Smooth muscle cell (in vitro differentiated cells): ENCODE results near the gene APRT. TPM values are rescaled to one million over a fixed set of nuclear protein-coding genes. Genes with fewer than 3 reads are reported as not detected.

Source experiments
- DNase-seq: peaks from one replicate; lab custom pipeline; 2025; ENCODE audit not compliant: unreplicated experiment; lab: John Stamatoyannopoulos, UW
- H2AFZ ChIP-seq: fragments of 200-600 bp; sonication (generic); 2 replicates; pipeline ENCODE4 v1.6.0; 2016; ENCODE audit warnings: antibody characterized with exemption, low read depth, mild to moderate bottlenecking
- H3F3A ChIP-seq: fragments of 200-600 bp; sonication (generic); 2 replicates; pipeline ENCODE4 v1.6.0; 2017; ENCODE audit warnings: antibody characterized with exemption, low read depth
- H3K27ac ChIP-seq: fragments of 200-600 bp; sonication (generic); 2 replicates; pipeline ENCODE4 v1.5.1; 2016; ENCODE audit warnings: low read depth, mild to moderate bottlenecking
- H3K27me3 ChIP-seq: fragments of 200-600 bp; sonication (generic); 2 replicates; pipeline ENCODE4 v1.6.1; 2016; ENCODE audit warnings: low read depth, mild to moderate bottlenecking
- H3K36me3 ChIP-seq: fragments of 200-600 bp; sonication (generic); 2 replicates; pipeline ENCODE4 v1.5.1; 2016; ENCODE audit warnings: low read depth
- H3K4me1 ChIP-seq: fragments of 200-600 bp; sonication (generic); 2 replicates; pipeline ENCODE4 v1.5.1; 2016; ENCODE audit warnings: low read depth
- H3K4me2 ChIP-seq: fragments of 200-600 bp; sonication (generic); 2 replicates; pipeline ENCODE4 v1.6.0; 2016; ENCODE audit warnings: mild to moderate bottlenecking
- H3K4me3 ChIP-seq: fragments of 200-600 bp; sonication (generic); 2 replicates; pipeline ENCODE4 v1.5.1; 2016; ENCODE audit warnings: mild to moderate bottlenecking
- H3K79me2 ChIP-seq: fragments of 200-600 bp; sonication (generic); 2 replicates; pipeline ENCODE4 v1.6.0; 2016; ENCODE audit warnings: low read depth, mild to moderate bottlenecking
- H3K9ac ChIP-seq: fragments of 200-600 bp; sonication (generic); 2 replicates; pipeline ENCODE4 v1.6.0; 2016; ENCODE audit warnings: low read depth
- H3K9me3 ChIP-seq: fragments of 200-600 bp; sonication (generic); replicated peaks from 2 replicates; pipeline ENCODE4 v1.5.1; 2016; ENCODE audit warnings: low read depth
- H4K20me1 ChIP-seq: fragments of 200-600 bp; sonication (generic); 2 replicates; pipeline ENCODE4 v1.6.0; 2016; ENCODE audit warnings: low read depth
- CTCF ChIP-seq: fragments of 200-600 bp; sonication (generic); IDR thresholded peaks from 2 replicates; pipeline ENCODE4 v1.5.1; 2017; ENCODE audit warnings: borderline replicate concordance, mild to moderate bottlenecking, antibody characterized with exemption; ENCODE audit not compliant: insufficient read depth, poor library complexity, severe bottlenecking
- WGBS: methylation state at CpG from one replicate; pipeline ENCODE4 v1.1.7; 2016; ENCODE audit warnings: low lambda C conversion rate; 5-methylcytosine and 5-hydroxymethylcytosine counted together
- polyA plus RNA-seq: library from polyadenylated mRNA; unstranded; fragments of >200 nt; fragmentation: Nextera tagmentation; extraction: Ambion mirVana; gene quantifications from 2 replicates; pipeline ENCODE4 v1.2.1, GENCODE V29; 2016
- total RNA-seq: library from RNA; depleted of rRNA; stranded (reverse); fragments of >200 nt; gene quantifications from 2 replicates; pipeline ENCODE4 v1.2.3, GENCODE V29; 2014

APRT gene
- total and polyA plus RNA-seq, 2 experiments from 2014 or later, result 143 to 200 TPM

- 97% methylated on average over 26 of the region's 30 CpGs for WGBS
- Histone ChIP-seq H3K4me3 (no peak overlapping the region), H3K79me2 (no peaks in the 10 kb centered on the region), H3F3A (no peaks in the 10 kb centered on the region), H3K27me3 (no peaks in the 10 kb centered on the region), H4K20me1 (peaks cover 19% of the 10 kb centered on the region), H2AFZ (no peak overlapping the region), H3K27ac (no peak overlapping the region), H3K36me3 (no peaks in the 10 kb centered on the region), H3K9ac (no peak overlapping the region), H3K4me2 (no peak overlapping the region), H3K4me1 (no peaks in the 10 kb centered on the region), H3K9me3 (no peaks in the 10 kb centered on the region)
- TF ChIP-seq CTCF, result no peak
- no peak for DNase-seq
Observed at GRCh38 chr16:88840600-88841215, 29.0 kb upstream of the APRT start.

GRCh38 chr16:88839745-88840599 lies 28.2 kb upstream of the APRT start:
- no peaks in the 10 kb centered on the region for H3K36me3 ChIP-seq
- H3K4me1 ChIP-seq, result no peaks in the 10 kb centered on the region
- H3K4me3 ChIP-seq, result no peak overlapping the region
- no peaks in the 10 kb centered on the region for H3F3A ChIP-seq
- peaks cover 14% of the 10 kb centered on the region for H4K20me1 ChIP-seq
- WGBS, result 97% methylated on average over 24 of the region's 24 CpGs
- no peak overlapping the region for H3K4me2 ChIP-seq
- no peaks in the 10 kb centered on the region for H3K79me2 ChIP-seq
- no peak overlapping the region for H2AFZ ChIP-seq
- no peaks in the 10 kb centered on the region for H3K27me3 ChIP-seq
- H3K9me3 ChIP-seq, result no peaks in the 10 kb centered on the region
- H3K9ac ChIP-seq, result no peak overlapping the region
- no peak for DNase-seq
- no peak for TF ChIP-seq CTCF
- H3K27ac ChIP-seq, result no peak overlapping the region

- H3K4me2 ChIP-seq, result no peak overlapping the region
- no peaks in the 10 kb centered on the region for H3K9me3 ChIP-seq
- no peaks in the 10 kb centered on the region for H3K4me1 ChIP-seq
- no peak overlapping the region for H3K9ac ChIP-seq
- no peak for DNase-seq
- H3K4me3 ChIP-seq, result no peak overlapping the region
- 98% methylated on average over 38 of the region's 39 CpGs for WGBS
- no peak for TF ChIP-seq CTCF
- H4K20me1 ChIP-seq, result peaks cover 5% of the 10 kb centered on the region
- H3K36me3 ChIP-seq, result no peaks in the 10 kb centered on the region
- H2AFZ ChIP-seq, result no peak overlapping the region
- no peaks in the 10 kb centered on the region for H3K27me3 ChIP-seq
- H3F3A ChIP-seq, result no peaks in the 10 kb centered on the region
- H3K27ac ChIP-seq, result no peak overlapping the region
- no peaks in the 10 kb centered on the region for H3K79me2 ChIP-seq
Observed at GRCh38 chr16:88839026-88839529, 27.4 kb upstream of the APRT start.
